ENCODE data around the gene POLRMT.

The POLRMT gene

GRCh38 chr19:593505-593904, 39.8 kb downstream of the POLRMT start:
- no peak for TF ChIP-seq FOXP2 (optimal IDR thresholded peaks at IDR 0.05; ENCODE audit: borderline replicate concordance, extremely low read depth, extremely low read length, insufficient read depth)
- TF ChIP-seq SIN3A (IDR thresholded peaks at IDR 0.05; ENCODE audit: borderline replicate concordance, insufficient read depth, low read length) = no peak
- TF ChIP-seq POLR2AphosphoS5 (IDR thresholded peaks at IDR 0.05; ENCODE audit: low read depth, low read length) = no peak
- no peak for TF ChIP-seq REST (IDR thresholded peaks at IDR 0.05; ENCODE audit: insufficient read depth in 1 of 2, low read depth in 2 of 2, low read length in 2 of 2)
- no peak for TF ChIP-seq TAF1 (IDR thresholded peaks at IDR 0.05; ENCODE audit: borderline replicate concordance, insufficient read depth, low read length)

DNA sequence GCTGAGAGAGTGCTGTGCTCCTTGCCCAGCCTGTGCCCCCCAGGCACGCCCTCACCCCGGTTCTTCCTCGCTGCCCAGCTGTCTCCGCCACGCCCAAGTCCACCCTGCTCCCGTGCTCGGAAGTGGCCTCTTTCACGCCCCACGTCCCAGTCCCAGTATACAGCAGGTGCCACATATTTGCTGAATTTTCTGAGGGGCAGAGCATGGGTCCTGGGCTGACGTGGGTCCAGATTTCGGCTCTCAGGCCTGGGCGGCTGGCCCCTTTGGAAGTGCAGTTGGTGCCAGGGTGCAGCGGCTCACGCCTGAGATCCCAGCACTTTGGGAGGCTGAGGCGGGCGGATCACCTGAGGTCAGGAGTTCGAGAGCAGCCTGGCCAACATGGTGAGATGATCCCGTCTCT, 40.3 kb downstream of the POLRMT start:
- TF ChIP-seq FOXP2 (optimal IDR thresholded peaks at IDR 0.05; ENCODE audit: borderline replicate concordance, extremely low read depth, extremely low read length, insufficient read depth) = no peak
- TF ChIP-seq SIN3A (IDR thresholded peaks at IDR 0.05; ENCODE audit: borderline replicate concordance, insufficient read depth, low read length) = no peak
- no peak for TF ChIP-seq TAF1 (IDR thresholded peaks at IDR 0.05; ENCODE audit: borderline replicate concordance, insufficient read depth, low read length)
- no peak for TF ChIP-seq POLR2AphosphoS5 (IDR thresholded peaks at IDR 0.05; ENCODE audit: low read depth, low read length)
- TF ChIP-seq REST (IDR thresholded peaks at IDR 0.05; ENCODE audit: insufficient read depth in 1 of 2, low read depth in 2 of 2, low read length in 2 of 2) = no peak

- TF ChIP-seq SIN3A (IDR thresholded peaks at IDR 0.05; ENCODE audit: borderline replicate concordance, insufficient read depth, low read length) (no peak), FOXP2 (optimal IDR thresholded peaks at IDR 0.05; ENCODE audit: borderline replicate concordance, extremely low read depth, extremely low read length, insufficient read depth) (no peak), REST (IDR thresholded peaks at IDR 0.05; ENCODE audit: insufficient read depth in 1 of 2, low read depth in 2 of 2, low read length in 2 of 2) (no peak), TAF1 (IDR thresholded peaks at IDR 0.05; ENCODE audit: borderline replicate concordance, insufficient read depth, low read length) (no peak), POLR2AphosphoS5 (IDR thresholded peaks at IDR 0.05; ENCODE audit: low read depth, low read length) (no peak)
Observed at GRCh38 chr19:592101-592500, 41.2 kb downstream of the POLRMT start.

DNA sequence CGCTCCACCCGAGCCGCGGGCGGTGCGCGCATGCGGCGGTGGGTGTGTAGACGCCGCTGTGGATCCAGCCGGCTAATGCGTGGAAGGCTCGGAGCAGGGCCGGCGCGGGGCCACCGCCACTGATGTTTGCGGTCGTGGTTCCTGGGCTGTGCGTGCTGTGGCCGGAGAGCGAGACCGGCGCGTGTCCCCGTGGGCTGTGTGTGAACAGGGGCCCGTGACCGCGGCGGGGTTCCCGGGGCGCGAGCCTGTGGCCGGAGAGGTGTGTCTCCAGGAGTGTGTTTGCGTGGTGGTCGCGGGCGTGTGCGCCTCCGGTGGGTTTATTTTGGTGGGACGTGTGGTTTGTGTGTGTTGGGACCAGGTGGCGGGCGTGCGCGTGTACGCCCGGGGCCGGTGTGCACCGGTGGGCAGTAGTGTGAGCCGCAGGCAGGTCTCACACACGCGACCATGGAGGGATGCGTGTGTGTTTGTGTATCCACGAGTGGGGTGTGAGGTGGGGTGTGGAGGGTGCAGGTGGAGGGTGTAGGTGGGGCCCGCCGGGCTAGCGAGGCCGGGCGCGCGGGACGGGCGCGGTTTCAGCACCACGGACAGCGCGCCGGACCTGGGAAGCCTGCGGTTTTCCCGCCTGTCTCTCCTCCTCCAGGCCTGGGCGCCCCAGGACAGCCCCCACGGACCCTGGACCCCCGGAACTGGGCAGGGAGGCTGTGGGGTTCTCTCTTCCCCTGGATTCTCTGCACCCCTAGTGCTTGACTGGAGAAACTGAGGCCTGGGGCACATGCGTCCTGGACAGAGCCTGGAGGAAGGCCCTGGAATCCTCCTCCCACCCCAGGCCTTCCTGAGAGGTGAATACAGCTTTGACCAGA, 42.0 kb downstream of the POLRMT start:
- TF ChIP-seq FOXP2 (optimal IDR thresholded peaks at IDR 0.05; ENCODE audit: borderline replicate concordance, extremely low read depth, extremely low read length, insufficient read depth) (no peak), POLR2AphosphoS5 (IDR thresholded peaks at IDR 0.05; ENCODE audit: low read depth, low read length) (no peak), SIN3A (IDR thresholded peaks at IDR 0.05; ENCODE audit: borderline replicate concordance, insufficient read depth, low read length) (peak; percentile 46; the same call in 1 of the 2 replicates), REST (IDR thresholded peaks at IDR 0.05; ENCODE audit: insufficient read depth in 1 of 2, low read depth in 2 of 2, low read length in 2 of 2) (peak; percentile 97)
